Activated CD8-positive, alpha-beta memory T cell treated with anti-CD3 and anti-CD28 coated beads, Interleukin-2, amount 50 U/mL, for 24 hours (primary cell): ENCODE results near the gene NSA2.

Source experiments
- DNase-seq: peaks from one replicate; pipeline ENCODE4 v3.0.0-alpha.2; 2020; ENCODE audit errors: extremely low read depth

NSA2 gene

DNA sequence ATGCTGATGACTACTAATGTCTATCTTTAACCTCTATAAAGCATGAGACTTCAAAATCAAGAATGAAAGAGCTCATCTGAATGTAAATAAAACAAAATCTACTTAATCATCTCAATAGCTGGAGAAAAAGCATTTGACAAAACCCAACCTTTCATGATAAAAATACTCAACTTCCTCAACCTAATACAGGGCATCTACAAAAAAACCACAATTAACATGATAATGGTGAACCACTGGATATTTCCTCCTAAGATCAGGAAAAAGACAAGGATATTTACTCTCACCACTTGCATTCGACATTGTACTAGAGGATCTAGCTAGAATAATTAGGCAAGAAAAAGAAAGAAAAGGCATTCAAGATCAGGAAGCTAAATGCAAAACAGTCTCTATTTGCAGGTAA is 49.8 kb downstream of the NSA2 start:
- no peak for DNase-seq

DNA sequence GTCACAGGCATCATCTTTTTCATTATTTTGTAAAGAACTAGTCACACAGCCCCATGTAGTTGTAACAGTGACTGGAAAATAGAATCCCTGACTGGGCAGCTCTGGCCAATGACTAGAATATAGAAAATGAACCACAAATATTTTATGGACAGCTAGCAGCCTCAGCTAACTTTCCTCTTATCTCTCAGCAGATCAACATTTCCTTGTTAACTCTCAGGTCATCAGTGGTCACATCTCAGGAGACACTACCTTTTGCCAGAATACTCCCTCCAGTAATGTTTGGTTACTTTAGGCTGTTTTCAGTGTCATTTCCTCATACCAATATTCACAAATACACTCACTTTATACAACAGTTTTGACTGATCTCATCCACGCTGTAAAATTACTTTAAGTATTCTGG is 55.2 kb downstream of the NSA2 start:
- DNase-seq = no peak

- DNase-seq = no peak
Observed at GRCh38 chr5:74829413-74829812, 62.4 kb downstream of the NSA2 start.
